Measurements from ENCODE around the gene ELOA2.
"Not testable (repeated sequence)": the region's sequence is repeated elsewhere in the genome, so short reads cannot be mapped to it uniquely, and the experiment has no call there.

The ELOA2 gene
- 0 reads per million in 2 donors for total RNA-seq

GRCh38 chr18:47035156-47035671, at the start of gene ELOA2:
TSS of gene ELOA2 (minus strand) at chr18:47035621. CDS start at chr18:47035264, 357 bp downstream.
- no peak for DNase-seq

- DNase-seq = no peak
These were observed 46.2 kb upstream of the ELOA2 start for GRCh38 chr18:47081578-47081977.

- DNase-seq = no peak
These were observed 45.5 kb upstream of the ELOA2 start for GRCh38 chr18:47080872-47081271.

GRCh38 chr18:47077111-47077510, 41.7 kb upstream of the ELOA2 start:
- DNase-seq = no peak

- DNase-seq = no peak
These were observed 39.9 kb upstream of the ELOA2 start for GRCh38 chr18:47075098-47075883.

- DNase-seq = no peak
These were observed 32.2 kb upstream of the ELOA2 start for GRCh38 chr18:47067648-47068047.

GRCh38 chr18:47063096-47063495, 27.7 kb upstream of the ELOA2 start:
- DNase-seq = no peak

GRCh38 chr18:47062471-47062870, 27.1 kb upstream of the ELOA2 start:
- DNase-seq = no peak

- DNase-seq = no peak
These were observed 18.9 kb upstream of the ELOA2 start for GRCh38 chr18:47054369-47054768.

- DNase-seq = peak in 1 of 5 experiments; percentile 24
These were observed 15.0 kb upstream of the ELOA2 start for GRCh38 chr18:47050468-47050867.

- DNase-seq = no peak
These were observed 5.6 kb upstream of the ELOA2 start for GRCh38 chr18:47040982-47041381.

GRCh38 chr18:47036927-47037578, 1.6 kb upstream of the ELOA2 start:
- DNase-seq = no peak

- peak in 1 of 5 experiments; percentile 4 for DNase-seq
These were observed 965 bp upstream of the ELOA2 start for GRCh38 chr18:47036298-47036874.

- DNase-seq = not testable (repeated sequence)
These were observed 830 bp downstream of the ELOA2 start for GRCh38 chr18:47034591-47034990.

- DNase-seq = no peak
These were observed 2.5 kb downstream of the ELOA2 start for GRCh38 chr18:47032945-47033344.

GRCh38 chr18:47030887-47031286, 4.5 kb downstream of the ELOA2 start:
- not testable (repeated sequence) for DNase-seq

GRCh38 chr18:47029684-47030353, 5.6 kb downstream of the ELOA2 start:
- DNase-seq = not testable (repeated sequence)

GRCh38 chr18:47028738-47029137, 6.7 kb downstream of the ELOA2 start:
- not testable (repeated sequence) for DNase-seq

GRCh38 chr18:47025557-47026174, 9.8 kb downstream of the ELOA2 start:
- DNase-seq = not testable (repeated sequence)

GRCh38 chr18:47023769-47024465, 11.5 kb downstream of the ELOA2 start:
- not testable (repeated sequence) for DNase-seq

- DNase-seq = not testable (repeated sequence)
These were observed 12.6 kb downstream of the ELOA2 start for GRCh38 chr18:47022821-47023220.

- DNase-seq = not testable (repeated sequence)
These were observed 14.7 kb downstream of the ELOA2 start for GRCh38 chr18:47020757-47021156.
